ENCODE measurements around the gene PIK3R5. TPM values are rescaled to one million over a fixed set of nuclear protein-coding genes. Genes with fewer than 3 reads are reported as not detected.

The PIK3R5 gene
- total RNA-seq, 1 experiment from 2014 or later, result 5.9 TPM

- Mint-ChIP-seq H3K4me1 (peaks cover 27% of the 10 kb centered on the region), H3K9me3 (no peaks in the 10 kb centered on the region), H3K36me3 (no peaks in the 10 kb centered on the region), H3K4me3 (no peak overlapping the region), H3K27ac (no peak overlapping the region), H3K27me3 (ENCODE audit: low read depth) (no peaks in the 10 kb centered on the region)
- CTCF ChIA-PET, result interaction anchor here (0.6 to 2.4 kb wide), 3 partner anchors 10 to 47 kb away, joined by 3 to 11 read pairs (median 10); no protein-coding TSS in a partner anchor
- ATAC-seq, result no peak
- TF ChIP-seq ARID4B (CRISPR knock-in tag; IDR thresholded peaks at IDR 0.05; ENCODE audit: borderline replicate concordance) (no peak), TCF7 (CRISPR knock-in tag; IDR thresholded peaks at IDR 0.05; ENCODE audit: low read depth) (no peak), ZNF396 (CRISPR knock-in tag; IDR thresholded peaks at IDR 0.05; ENCODE audit: borderline replicate concordance) (no peak), E2F1 (CRISPR knock-in tag; IDR thresholded peaks at IDR 0.05) (no peak), USF1 (CRISPR knock-in tag; IDR thresholded peaks at IDR 0.05) (no peak), JAZF1 (CRISPR knock-in tag; IDR thresholded peaks at IDR 0.05) (no peak), ZNF263 (CRISPR knock-in tag; IDR thresholded peaks at IDR 0.05; ENCODE audit: low read depth) (no peak), CBFB (CRISPR knock-in tag; IDR thresholded peaks at IDR 0.05; ENCODE audit: low read depth) (no peak), RORB (CRISPR knock-in tag; IDR thresholded peaks at IDR 0.05) (no peak), PRRX2 (CRISPR knock-in tag; IDR thresholded peaks at IDR 0.05) (no peak)
- TF ChIP-seq, protein P1, sequence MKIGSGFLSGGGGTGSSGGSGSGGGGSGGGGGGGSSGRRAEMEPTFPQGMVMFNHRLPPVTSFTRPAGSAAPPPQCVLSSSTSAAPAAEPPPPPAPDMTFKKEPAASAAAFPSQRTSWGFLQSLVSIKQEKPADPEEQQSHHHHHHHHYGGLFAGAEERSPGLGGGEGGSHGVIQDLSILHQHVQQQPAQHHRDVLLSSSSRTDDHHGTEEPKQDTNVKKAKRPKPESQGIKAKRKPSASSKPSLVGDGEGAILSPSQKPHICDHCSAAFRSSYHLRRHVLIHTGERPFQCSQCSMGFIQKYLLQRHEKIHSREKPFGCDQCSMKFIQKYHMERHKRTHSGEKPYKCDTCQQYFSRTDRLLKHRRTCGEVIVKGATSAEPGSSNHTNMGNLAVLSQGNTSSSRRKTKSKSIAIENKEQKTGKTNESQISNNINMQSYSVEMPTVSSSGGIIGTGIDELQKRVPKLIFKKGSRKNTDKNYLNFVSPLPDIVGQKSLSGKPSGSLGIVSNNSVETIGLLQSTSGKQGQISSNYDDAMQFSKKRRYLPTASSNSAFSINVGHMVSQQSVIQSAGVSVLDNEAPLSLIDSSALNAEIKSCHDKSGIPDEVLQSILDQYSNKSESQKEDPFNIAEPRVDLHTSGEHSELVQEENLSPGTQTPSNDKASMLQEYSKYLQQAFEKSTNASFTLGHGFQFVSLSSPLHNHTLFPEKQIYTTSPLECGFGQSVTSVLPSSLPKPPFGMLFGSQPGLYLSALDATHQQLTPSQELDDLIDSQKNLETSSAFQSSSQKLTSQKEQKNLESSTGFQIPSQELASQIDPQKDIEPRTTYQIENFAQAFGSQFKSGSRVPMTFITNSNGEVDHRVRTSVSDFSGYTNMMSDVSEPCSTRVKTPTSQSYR (CRISPR knock-in tag; IDR thresholded peaks at IDR 0.05), result no peak
- POLR2A ChIA-PET, result no interaction called here
- no peak for DNase-seq (ENCODE audit: low spot score)
Measured at GRCh38 chr17:8877984-8878383, 87.5 kb downstream of the PIK3R5 start.

GRCh38 chr17:8875957-8876356 lies 89.5 kb downstream of the PIK3R5 start:
- no peak for DNase-seq (ENCODE audit: low spot score)
- Mint-ChIP-seq H3K9me3 (no peaks in the 10 kb centered on the region), H3K27me3 (ENCODE audit: low read depth) (no peaks in the 10 kb centered on the region), H3K27ac (no peak overlapping the region), H3K4me1 (peaks cover 33% of the 10 kb centered on the region), H3K36me3 (no peaks in the 10 kb centered on the region), H3K4me3 (no peak overlapping the region)
- TF ChIP-seq SMAD3 (CRISPR knock-in tag; IDR thresholded peaks at IDR 0.05; ENCODE audit: borderline replicate concordance) (no peak), ZNF263 (CRISPR knock-in tag; IDR thresholded peaks at IDR 0.05; ENCODE audit: low read depth) (no peak), ZNF219 (CRISPR knock-in tag; IDR thresholded peaks at IDR 0.05; ENCODE audit: borderline replicate concordance) (no peak), TEAD4 (CRISPR knock-in tag; IDR thresholded peaks at IDR 0.05) (no peak), NFYB (CRISPR knock-in tag; conservative IDR thresholded peaks at IDR 0.05; ENCODE audit: low read depth) (no peak), RORB (CRISPR knock-in tag; IDR thresholded peaks at IDR 0.05) (no peak), TP53 (CRISPR knock-in tag; IDR thresholded peaks at IDR 0.05) (no peak), ZNF317 (CRISPR knock-in tag; IDR thresholded peaks at IDR 0.05; ENCODE audit: borderline replicate concordance, low read depth) (no peak)
- TF ChIP-seq, protein P2, sequence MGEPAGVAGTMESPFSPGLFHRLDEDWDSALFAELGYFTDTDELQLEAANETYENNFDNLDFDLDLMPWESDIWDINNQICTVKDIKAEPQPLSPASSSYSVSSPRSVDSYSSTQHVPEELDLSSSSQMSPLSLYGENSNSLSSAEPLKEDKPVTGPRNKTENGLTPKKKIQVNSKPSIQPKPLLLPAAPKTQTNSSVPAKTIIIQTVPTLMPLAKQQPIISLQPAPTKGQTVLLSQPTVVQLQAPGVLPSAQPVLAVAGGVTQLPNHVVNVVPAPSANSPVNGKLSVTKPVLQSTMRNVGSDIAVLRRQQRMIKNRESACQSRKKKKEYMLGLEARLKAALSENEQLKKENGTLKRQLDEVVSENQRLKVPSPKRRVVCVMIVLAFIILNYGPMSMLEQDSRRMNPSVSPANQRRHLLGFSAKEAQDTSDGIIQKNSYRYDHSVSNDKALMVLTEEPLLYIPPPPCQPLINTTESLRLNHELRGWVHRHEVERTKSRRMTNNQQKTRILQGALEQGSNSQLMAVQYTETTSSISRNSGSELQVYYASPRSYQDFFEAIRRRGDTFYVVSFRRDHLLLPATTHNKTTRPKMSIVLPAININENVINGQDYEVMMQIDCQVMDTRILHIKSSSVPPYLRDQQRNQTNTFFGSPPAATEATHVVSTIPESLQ (CRISPR knock-in tag; IDR thresholded peaks at IDR 0.05), result no peak
- TF ChIP-seq, protein P3, sequence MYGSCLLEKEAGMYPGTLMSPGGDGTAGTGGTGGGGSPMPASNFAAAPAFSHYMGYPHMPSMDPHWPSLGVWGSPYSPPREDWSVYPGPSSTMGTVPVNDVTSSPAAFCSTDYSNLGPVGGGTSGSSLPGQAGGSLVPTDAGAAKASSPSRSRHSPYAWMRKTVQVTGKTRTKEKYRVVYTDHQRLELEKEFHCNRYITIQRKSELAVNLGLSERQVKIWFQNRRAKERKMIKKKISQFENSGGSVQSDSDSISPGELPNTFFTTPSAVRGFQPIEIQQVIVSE (CRISPR knock-in tag; IDR thresholded peaks at IDR 0.05; ENCODE audit: borderline replicate concordance), result no peak
- ATAC-seq, result peak; percentile 25; the same call in 1 of the 2 replicates
- ChIA-PET POLR2A (no interaction called here), CTCF (interaction anchor here (0.6 to 2.2 kb wide), 5 partner anchors 13 to 46 kb away, joined by 3 to 13 read pairs (median 6); no protein-coding TSS in a partner anchor)

All from WTC11 (cell line).